Endothelial cell of umbilical vein (primary cell): ENCODE data around the gene CCDC97. TPM values are rescaled to one million over a fixed set of nuclear protein-coding genes. Genes with fewer than 3 reads are reported as not detected.
A peak's percentile ranks its signal among the peaks of the same experiment; 100 is the strongest.

Experiments
- BruUV-seq: library from RNA; stranded (reverse); fragments of 400-500 nt; replicated peaks from 2 replicates; lab custom pipeline; 2021; lab: Mats Ljungman, UMichigan
- CTCF ChIA-PET: fragments of 300-600, 350-600 bp; sonication (Branson Sonifier 250); formaldehyde crosslinking; loops from one replicate; lab custom pipeline; 2021; ENCODE audit warnings: antibody characterized with exemption, inconsistent platforms; lab: Charles Lee
- POLR2A ChIA-PET: fragments of 300-600, 350-600 bp; sonication (Branson Sonifier 250); formaldehyde crosslinking; loops from one replicate; lab custom pipeline; 2021; ENCODE audit warnings: antibody characterized with exemption, inconsistent platforms; lab: Charles Lee
- DNase-seq: peaks from one replicate; pipeline ENCODE4 v3.0.0-alpha.2; 2011; ENCODE audit warnings: low read depth, low spot score
- FAIRE-seq: peaks from 2 replicates; lab custom pipeline; 2011; peaks lifted over from hg19 to GRCh38; lab: Jason Lieb, UNC
- H2AFZ ChIP-seq: 2 replicates; pipeline ENCODE4 v1.6.0; 2012; ENCODE audit warnings: low read depth, low read length, control low read depth, inconsistent platforms
- H3K27ac ChIP-seq: 2 replicates; pipeline ENCODE4 v1.5.1; 2011; ENCODE audit warnings: low read depth, mild to moderate bottlenecking, control low read depth, low read length, moderate library complexity; ENCODE audit not compliant: insufficient read depth
- H3K27me3 ChIP-seq, 2 experiments: 2 replicates each; pipeline versions ENCODE4 v1.6.0 to v1.6.1; 2011; ENCODE audit warnings: low read length in 2 of 2, mixed read lengths in 1 of 2; ENCODE audit not compliant: control insufficient read depth in 2 of 2, insufficient read depth in 2 of 2
- H3K36me3 ChIP-seq, 2 experiments: 2 replicates in 1 of 2; 3 replicates in 1 of 2; pipeline ENCODE4 v1.5.1; 2011; ENCODE audit warnings: low read length in 2 of 2, mild to moderate bottlenecking in 1 of 2, moderate library complexity in 1 of 2; ENCODE audit not compliant: control insufficient read depth in 2 of 2, insufficient read depth in 2 of 2; ENCODE audit errors: extremely low read depth in 1 of 2
- H3K4me1 ChIP-seq: 3 replicates; pipeline ENCODE4 v1.5.1; 2011; ENCODE audit warnings: mild to moderate bottlenecking, low read length; ENCODE audit not compliant: control insufficient read depth, insufficient read depth; ENCODE audit errors: extremely low read depth
- H3K4me2 ChIP-seq: 2 replicates; pipeline ENCODE4 v1.6.1; 2011; ENCODE audit warnings: low read length, control low read depth, mixed read lengths; ENCODE audit not compliant: insufficient read depth
- H3K4me3 ChIP-seq, 3 experiments: fragments of 200-600 bp in 1 of 3; sonication (generic), shearing (Covaris generic) in 1 of 3; replicated peaks in 1 of 3; 2 replicates each; pipeline ENCODE4 v1.5.1; 2011 to 2016; ENCODE audit warnings: control low read depth in 3 of 3, low read length in 3 of 3, mild to moderate bottlenecking in 2 of 3, inconsistent platforms in 1 of 3, low read depth in 1 of 3, moderate library complexity in 1 of 3; ENCODE audit not compliant: insufficient read depth in 1 of 3
- H3K79me2 ChIP-seq: 2 replicates; pipeline ENCODE4 v1.6.0; 2012; ENCODE audit warnings: low read length, inconsistent platforms; ENCODE audit not compliant: control insufficient read depth, insufficient read depth
- H3K9ac ChIP-seq: replicated peaks from 2 replicates; pipeline ENCODE3; 2011; ENCODE audit warnings: low read length, control low read depth; ENCODE audit not compliant: insufficient read depth; ENCODE audit errors: extremely low read depth
- H3K9me1 ChIP-seq: replicated peaks from 3 replicates; pipeline ENCODE4 v1.6.0; 2011; ENCODE audit warnings: mild to moderate bottlenecking, low read length; ENCODE audit not compliant: control insufficient read depth, insufficient read depth; ENCODE audit errors: extremely low read depth
- H3K9me3 ChIP-seq: replicated peaks from 2 replicates; pipeline ENCODE4 v1.5.1; 2012; ENCODE audit warnings: low read length, inconsistent platforms; ENCODE audit not compliant: control insufficient read depth, insufficient read depth
- H4K20me1 ChIP-seq: replicated peaks from 2 replicates; pipeline ENCODE3; 2011; ENCODE audit warnings: mild to moderate bottlenecking, low read length; ENCODE audit not compliant: control insufficient read depth, insufficient read depth; ENCODE audit errors: extremely low read depth
- EZH2 ChIP-seq: IDR thresholded peaks from 2 replicates; pipeline ENCODE4 v1.6.1; 2012; ENCODE audit warnings: borderline replicate concordance, low read depth, mild to moderate bottlenecking, moderate library complexity, low read length, inconsistent platforms; ENCODE audit not compliant: severe bottlenecking
- FOS ChIP-seq: IDR thresholded peaks from 2 replicates; pipeline ENCODE4 v1.6.1; 2011; ENCODE audit warnings: mild to moderate bottlenecking, low read length, moderate library complexity, borderline replicate concordance; ENCODE audit not compliant: insufficient read depth
- GATA2 ChIP-seq: IDR thresholded peaks from 2 replicates; pipeline ENCODE4 v1.7.0; 2011; ENCODE audit warnings: low read depth, mild to moderate bottlenecking, moderate library complexity, mixed read lengths, low read length; ENCODE audit not compliant: insufficient read length, insufficient read depth
- JUN ChIP-seq: IDR thresholded peaks from 2 replicates; pipeline ENCODE4 v1.6.1; 2011; ENCODE audit warnings: borderline replicate concordance, low read depth; ENCODE audit not compliant: insufficient read length, insufficient read depth
- MAX ChIP-seq: IDR thresholded peaks from 2 replicates; pipeline ENCODE4 v1.6.1; 2011; ENCODE audit not compliant: insufficient read depth, insufficient read length
- MYC ChIP-seq: IDR thresholded peaks from one replicate; pipeline ENCODE4 v1.6.1; 2011; ENCODE audit warnings: mild to moderate bottlenecking, low read depth, low read length
- POLR2A ChIP-seq: IDR thresholded peaks from 2 replicates; pipeline ENCODE4 v1.6.1; 2012; ENCODE audit warnings: low read depth, mild to moderate bottlenecking, control low read depth, low read length
- POLR2AphosphoS5 ChIP-seq: IDR thresholded peaks from 2 replicates; pipeline ENCODE4 v1.6.1; 2012; ENCODE audit warnings: low read depth, mild to moderate bottlenecking, control low read depth, low read length, moderate library complexity; ENCODE audit not compliant: insufficient read depth
- dilution Hi-C: fragments of 300-500 bp; cut with MboI; formaldehyde crosslinking; loops from one replicate; pipeline ENCODE4 v1.15.0; 2019; ENCODE audit warnings: low sequenced_read_pairs; ENCODE audit not compliant: extremely low pct_ligation_motif_present
- intact Hi-C: fragments of 100-400 bp; cut with micrococcal nuclease; formaldehyde crosslinking; loops from one replicate; pipeline ENCODE4 v1.10.0; 2022
- polyA plus RNA-seq, 4 experiments: library from polyadenylated mRNA; depleted of rRNA in 3 of 4; stranded (reverse) in 3 of 4; unstranded in 1 of 4; fragments of >200 nt; gene quantifications; 2 replicates each; pipeline versions ENCODE4 v1.2.1 to v1.2.3, GENCODE V29; 2011 to 2012; ENCODE audit warnings: missing spikeins in 1 of 4
- total RNA-seq: library from RNA; stranded (reverse); gene quantifications from 2 replicates; pipeline ENCODE4 v1.2.3, GENCODE V29; 2021

Gene CCDC97
- total and polyA plus RNA-seq, 2 donors (not counting 3 experiments of a cell fraction or from before 2014, with no cell fraction given), result 20.7 to 27.2 TPM

GRCh38 chr19:41264581-41265394, 45.2 kb upstream of the CCDC97 start:
- no peak for FAIRE-seq
- peak overlapping the region; percentile 92 for H3K9ac ChIP-seq
- TF ChIP-seq MYC, result no peak
- TF ChIP-seq EZH2, result no peak
- no peak for TF ChIP-seq JUN
- no peak for TF ChIP-seq MAX
- TF ChIP-seq FOS, result no peak
- no peak for TF ChIP-seq GATA2
- TF ChIP-seq POLR2AphosphoS5, result no peak
- TF ChIP-seq POLR2A, result no peak
- H3K4me2 ChIP-seq, result peak overlapping the region; percentile 65
- H3K27ac ChIP-seq, result peak overlapping the region; percentile 84
- POLR2A ChIA-PET, result interaction anchor here (0.5 to 1.7 kb wide), 2 partner anchors 13 to 39 kb away, joined by 4 to 7 read pairs; no protein-coding TSS in a partner anchor
- peaks cover 49% of the 10 kb centered on the region for H3K79me2 ChIP-seq
- CTCF ChIA-PET, result interaction anchor here (0.6 to 7.2 kb wide), 8 partner anchors 8 to 732 kb away, joined by 3 to 244 read pairs (median 5); no protein-coding TSS in a partner anchor
- dilution Hi-C loops, result no loop called here
- no peaks in the 10 kb centered on the region for H4K20me1 ChIP-seq
- H3K36me3 ChIP-seq, result peaks cover 5 to 7% of the 10 kb centered on the region in 2 experiments
- H3K9me3 ChIP-seq, result no peaks in the 10 kb centered on the region
- no peaks in the 10 kb centered on the region for H3K27me3 ChIP-seq
- peak; percentile 30 for DNase-seq
- intact Hi-C loops, result loop anchor here (2.0 kb wide), 1 partner anchor 90 kb away; no protein-coding TSS in a partner anchor
- no peak overlapping the region for H2AFZ ChIP-seq
- H3K4me1 ChIP-seq, result peaks cover 18% of the 10 kb centered on the region
- BruUV-seq, result no TSS peak
- H3K9me1 ChIP-seq, result no peaks in the 10 kb centered on the region
- peak overlapping the region; percentile 85 to 91 (median 89) for H3K4me3 ChIP-seq
